GF-D8 (cell line): ENCODE measurements around the gene EYA2.
"Not testable (repeated sequence)": the region's sequence is repeated elsewhere in the genome, so short reads cannot be mapped to it uniquely, and the experiment has no call there.

Experiments
- DNase-seq: peaks from one replicate; lab custom pipeline; 2025; lab: John Stamatoyannopoulos, UW

The EYA2 gene

GRCh38 chr20:47204850-47205122 lies 310.1 kb downstream of the EYA2 start:
- not testable (repeated sequence) for DNase-seq

GRCh38 chr20:47205577-47206123 lies 311.0 kb downstream of the EYA2 start:
- no peak for DNase-seq

GRCh38 chr20:47206552-47206951 lies 311.9 kb downstream of the EYA2 start:
- not testable (repeated sequence) for DNase-seq

- DNase-seq: no peak
Observed at GRCh38 chr20:47206962-47207641, 312.5 kb downstream of the EYA2 start.

GRCh38 chr20:47208534-47209174 lies 314.0 kb downstream of the EYA2 start:
- no peak for DNase-seq

- no peak for DNase-seq
Observed at GRCh38 chr20:47209982-47210381, 315.3 kb downstream of the EYA2 start.

- DNase-seq: no peak
Observed at GRCh38 chr20:47210470-47210869, 315.8 kb downstream of the EYA2 start.

GRCh38 chr20:47211036-47211435 lies 316.4 kb downstream of the EYA2 start:
- DNase-seq: no peak

GRCh38 chr20:47212606-47213207 lies 318.1 kb downstream of the EYA2 start:
- no peak for DNase-seq

GRCh38 chr20:47213966-47214365 lies 319.3 kb downstream of the EYA2 start:
- no peak for DNase-seq

- DNase-seq: no peak
Observed at GRCh38 chr20:47215653-47216397, 321.2 kb downstream of the EYA2 start.

GRCh38 chr20:47216819-47217410 lies 322.3 kb downstream of the EYA2 start:
- no peak for DNase-seq

GRCh38 chr20:47217482-47218446 lies 323.1 kb downstream of the EYA2 start:
- no peak for DNase-seq

- DNase-seq: no peak
Observed at GRCh38 chr20:47220161-47220582, 325.5 kb downstream of the EYA2 start.

- DNase-seq: no peak
Observed at GRCh38 chr20:47221036-47221625, 326.5 kb downstream of the EYA2 start.

- no peak for DNase-seq
Observed at GRCh38 chr20:47222468-47223119, 328.0 kb downstream of the EYA2 start.

- DNase-seq: no peak
Observed at GRCh38 chr20:47223896-47224295, 329.3 kb downstream of the EYA2 start.

- DNase-seq: no peak
Observed at GRCh38 chr20:47224300-47224791, 329.7 kb downstream of the EYA2 start.

GRCh38 chr20:47224857-47225256 lies 330.2 kb downstream of the EYA2 start:
- DNase-seq: no peak

- DNase-seq: no peak
Observed at GRCh38 chr20:47225458-47225857, 330.8 kb downstream of the EYA2 start.
